ENCODE data around the gene MAPK1IP1L. TPM values are rescaled to one million over a fixed set of nuclear protein-coding genes. Genes with fewer than 3 reads are reported as not detected.

Gene MAPK1IP1L
- total and polyA plus RNA-seq, 2 of the 13 experiments (the other 11 are each of a cell fraction or from before 2014, with no cell fraction given): 27.8 to 68.4 TPM

DNA sequence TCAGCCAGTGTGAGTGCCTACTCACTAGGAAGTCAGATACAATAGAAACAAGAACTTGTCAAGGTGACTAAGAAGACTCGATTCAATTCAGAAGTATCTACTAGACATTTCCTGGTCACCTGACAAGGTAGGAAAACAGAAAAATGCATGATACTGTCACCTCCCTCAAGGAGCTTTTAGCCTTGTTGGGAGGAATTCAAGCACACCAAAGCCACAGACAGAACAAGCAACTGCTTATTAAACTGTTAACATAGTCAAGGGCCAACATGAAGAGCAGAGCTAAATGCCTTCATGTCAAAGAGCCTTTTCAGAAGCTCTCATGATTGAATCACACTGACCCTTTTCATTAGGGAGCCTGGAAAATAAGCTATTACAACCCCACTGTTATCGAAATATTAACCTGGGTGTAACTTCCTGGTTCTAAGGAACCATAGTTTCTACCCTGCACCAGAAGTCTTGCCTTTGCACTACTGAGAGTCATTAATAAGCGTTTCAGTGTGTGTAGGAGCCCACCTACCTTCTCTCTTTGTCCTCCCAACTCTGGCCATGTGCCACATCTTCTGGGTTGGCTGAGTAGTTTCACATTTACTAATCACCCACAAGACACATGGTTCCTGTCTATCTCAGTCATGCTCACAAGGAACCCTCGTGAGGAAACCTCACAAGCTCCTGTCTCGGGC lies 46.6 kb downstream of the MAPK1IP1L start:
- TF ChIP-seq HNF4A (CRISPR knock-in tag; IDR thresholded peaks at IDR 0.05): no peak
- TF ChIP-seq ZNF484 (CRISPR knock-in tag; IDR thresholded peaks at IDR 0.05; ENCODE audit: borderline replicate concordance, low read depth): no peak
- no peak for TF ChIP-seq POLR2G (IDR thresholded peaks at IDR 0.05; ENCODE audit: low read depth, low read length)
- TF ChIP-seq RAD51 (IDR thresholded peaks at IDR 0.05; ENCODE audit: borderline replicate concordance): no peak
- no peak for TF ChIP-seq ZNF451 (CRISPR knock-in tag; IDR thresholded peaks at IDR 0.05)
- Histone ChIP-seq H3K4me3 (replicated peaks in 1 of 3; ENCODE audit: insufficient read depth in 1 of 3, low read depth in 2 of 3, low read length in 3 of 3) (no peak overlapping the region), H3K27me3 (ENCODE audit: control insufficient read depth in 1 of 2, insufficient read depth in 2 of 2, low read length in 2 of 2) (no peaks in the 10 kb centered on the region), H2AFZ (ENCODE audit: low read length) (no peak overlapping the region), H3K9ac (ENCODE audit: insufficient read depth, low read depth, low read length) (no peak overlapping the region), H4K20me1 (ENCODE audit: insufficient read depth, low read length) (no peaks in the 10 kb centered on the region), H3K4me1 (ENCODE audit: insufficient read depth, low read length) (peaks cover 20% of the 10 kb centered on the region), H3K79me2 (ENCODE audit: insufficient read depth, low read length) (no peaks in the 10 kb centered on the region), H3K9me3 (ENCODE audit: low read length) (no peaks in the 10 kb centered on the region), H3K27ac (ENCODE audit: extremely low read length, insufficient read depth, low read length) (no peak overlapping the region), H3K4me2 (ENCODE audit: low read depth, low read length) (no peak overlapping the region), H3K36me3 (replicated peaks in 1 of 2; ENCODE audit: control insufficient read depth in 1 of 2, insufficient read depth in 2 of 2, low read length in 2 of 2) (no peaks in the 10 kb centered on the region)
- POLR2A ChIA-PET: interaction anchor here (0.7 kb wide), 1 partner anchor 9 kb away, joined by 3 read pairs; no protein-coding TSS in a partner anchor
- BruUV-seq (replicated peaks): no TSS peak
- DNase-seq (ENCODE audit: low spot score): no peak
- CTCF ChIA-PET (ENCODE audit: low intra/inter-chr PET ratio, low total read pairs): no interaction called here
- in situ Hi-C loops (cut with HindIII; ENCODE audit: extremely low pct_ligation_motif_present, low pct_unique_long_range_greater_than_20kb) (no loop called here), intact Hi-C loops (cut with micrococcal nuclease; ENCODE audit: unreplicated experiment) (no loop called here)
- WGBS (ENCODE audit: low lambda C conversion rate): 86% methylated on average over 5 of the region's 5 CpGs
- FAIRE-seq: no peak
- ATAC-seq: no peak

DNA sequence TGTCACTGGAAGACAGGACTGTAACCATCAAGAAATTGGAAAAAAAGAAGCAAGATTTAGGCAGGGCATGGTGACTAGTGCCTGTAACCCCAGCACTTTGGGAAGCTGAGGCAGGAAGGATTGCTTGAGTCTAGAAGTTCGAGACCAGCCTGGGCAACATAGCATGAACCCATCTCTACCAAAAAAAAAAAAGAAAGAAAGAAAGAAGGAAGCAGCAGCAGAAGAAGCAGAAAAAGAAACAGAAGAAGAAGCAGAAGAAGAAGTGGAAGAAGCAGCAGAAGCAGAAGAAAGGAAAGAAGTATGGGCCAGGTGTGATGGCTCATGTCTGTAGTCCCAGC lies 47.1 kb downstream of the MAPK1IP1L start:
- H3K4me1 ChIP-seq (ENCODE audit: insufficient read depth, low read length): peaks cover 23% of the 10 kb centered on the region
- H3K27me3 ChIP-seq (ENCODE audit: control insufficient read depth in 1 of 2, insufficient read depth in 2 of 2, low read length in 2 of 2): no peaks in the 10 kb centered on the region
- POLR2A ChIA-PET: no interaction called here
- no TSS peak for BruUV-seq (replicated peaks)
- H3K27ac ChIP-seq (ENCODE audit: extremely low read length, insufficient read depth, low read length): no peak overlapping the region
- intact Hi-C loops (cut with micrococcal nuclease; ENCODE audit: unreplicated experiment) (no loop called here), in situ Hi-C loops (cut with HindIII; ENCODE audit: extremely low pct_ligation_motif_present, low pct_unique_long_range_greater_than_20kb) (no loop called here)
- no peaks in the 10 kb centered on the region for H4K20me1 ChIP-seq (ENCODE audit: insufficient read depth, low read length)
- CTCF ChIA-PET (ENCODE audit: low intra/inter-chr PET ratio, low total read pairs): no interaction called here
- no peak overlapping the region for H3K4me3 ChIP-seq (replicated peaks in 1 of 3; ENCODE audit: insufficient read depth in 1 of 3, low read depth in 2 of 3, low read length in 3 of 3)
- DNase-seq (ENCODE audit: low spot score) (no peak), FAIRE-seq (no peak), ATAC-seq (no peak)
- H3K9me3 ChIP-seq (ENCODE audit: low read length): no peaks in the 10 kb centered on the region
- H3K79me2 ChIP-seq (ENCODE audit: insufficient read depth, low read length): no peaks in the 10 kb centered on the region
- H3K9ac ChIP-seq (ENCODE audit: insufficient read depth, low read depth, low read length): no peak overlapping the region
- WGBS (ENCODE audit: low lambda C conversion rate): 96% methylated on average over 1 of the region's 1 CpG
- H3K4me2 ChIP-seq (ENCODE audit: low read depth, low read length): no peak overlapping the region
- H2AFZ ChIP-seq (ENCODE audit: low read length): no peak overlapping the region
- no peaks in the 10 kb centered on the region for H3K36me3 ChIP-seq (replicated peaks in 1 of 2; ENCODE audit: control insufficient read depth in 1 of 2, insufficient read depth in 2 of 2, low read length in 2 of 2)
- TF ChIP-seq, protein P1, sequence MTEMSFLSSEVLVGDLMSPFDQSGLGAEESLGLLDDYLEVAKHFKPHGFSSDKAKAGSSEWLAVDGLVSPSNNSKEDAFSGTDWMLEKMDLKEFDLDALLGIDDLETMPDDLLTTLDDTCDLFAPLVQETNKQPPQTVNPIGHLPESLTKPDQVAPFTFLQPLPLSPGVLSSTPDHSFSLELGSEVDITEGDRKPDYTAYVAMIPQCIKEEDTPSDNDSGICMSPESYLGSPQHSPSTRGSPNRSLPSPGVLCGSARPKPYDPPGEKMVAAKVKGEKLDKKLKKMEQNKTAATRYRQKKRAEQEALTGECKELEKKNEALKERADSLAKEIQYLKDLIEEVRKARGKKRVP (CRISPR knock-in tag; IDR thresholded peaks at IDR 0.05): no peak
- TF ChIP-seq RBFOX2 (IDR thresholded peaks at IDR 0.05; ENCODE audit: low read depth, low read length) (no peak), MEIS2 (CRISPR knock-in tag; IDR thresholded peaks at IDR 0.05) (no peak), RARG (CRISPR knock-in tag; IDR thresholded peaks at IDR 0.05; ENCODE audit: low read depth) (no peak), MXI1 (IDR thresholded peaks at IDR 0.05; ENCODE audit: borderline replicate concordance, low read depth, low read length) (no peak), HOXA7 (CRISPR knock-in tag; IDR thresholded peaks at IDR 0.05) (no peak)
- TF ChIP-seq, protein P2, sequence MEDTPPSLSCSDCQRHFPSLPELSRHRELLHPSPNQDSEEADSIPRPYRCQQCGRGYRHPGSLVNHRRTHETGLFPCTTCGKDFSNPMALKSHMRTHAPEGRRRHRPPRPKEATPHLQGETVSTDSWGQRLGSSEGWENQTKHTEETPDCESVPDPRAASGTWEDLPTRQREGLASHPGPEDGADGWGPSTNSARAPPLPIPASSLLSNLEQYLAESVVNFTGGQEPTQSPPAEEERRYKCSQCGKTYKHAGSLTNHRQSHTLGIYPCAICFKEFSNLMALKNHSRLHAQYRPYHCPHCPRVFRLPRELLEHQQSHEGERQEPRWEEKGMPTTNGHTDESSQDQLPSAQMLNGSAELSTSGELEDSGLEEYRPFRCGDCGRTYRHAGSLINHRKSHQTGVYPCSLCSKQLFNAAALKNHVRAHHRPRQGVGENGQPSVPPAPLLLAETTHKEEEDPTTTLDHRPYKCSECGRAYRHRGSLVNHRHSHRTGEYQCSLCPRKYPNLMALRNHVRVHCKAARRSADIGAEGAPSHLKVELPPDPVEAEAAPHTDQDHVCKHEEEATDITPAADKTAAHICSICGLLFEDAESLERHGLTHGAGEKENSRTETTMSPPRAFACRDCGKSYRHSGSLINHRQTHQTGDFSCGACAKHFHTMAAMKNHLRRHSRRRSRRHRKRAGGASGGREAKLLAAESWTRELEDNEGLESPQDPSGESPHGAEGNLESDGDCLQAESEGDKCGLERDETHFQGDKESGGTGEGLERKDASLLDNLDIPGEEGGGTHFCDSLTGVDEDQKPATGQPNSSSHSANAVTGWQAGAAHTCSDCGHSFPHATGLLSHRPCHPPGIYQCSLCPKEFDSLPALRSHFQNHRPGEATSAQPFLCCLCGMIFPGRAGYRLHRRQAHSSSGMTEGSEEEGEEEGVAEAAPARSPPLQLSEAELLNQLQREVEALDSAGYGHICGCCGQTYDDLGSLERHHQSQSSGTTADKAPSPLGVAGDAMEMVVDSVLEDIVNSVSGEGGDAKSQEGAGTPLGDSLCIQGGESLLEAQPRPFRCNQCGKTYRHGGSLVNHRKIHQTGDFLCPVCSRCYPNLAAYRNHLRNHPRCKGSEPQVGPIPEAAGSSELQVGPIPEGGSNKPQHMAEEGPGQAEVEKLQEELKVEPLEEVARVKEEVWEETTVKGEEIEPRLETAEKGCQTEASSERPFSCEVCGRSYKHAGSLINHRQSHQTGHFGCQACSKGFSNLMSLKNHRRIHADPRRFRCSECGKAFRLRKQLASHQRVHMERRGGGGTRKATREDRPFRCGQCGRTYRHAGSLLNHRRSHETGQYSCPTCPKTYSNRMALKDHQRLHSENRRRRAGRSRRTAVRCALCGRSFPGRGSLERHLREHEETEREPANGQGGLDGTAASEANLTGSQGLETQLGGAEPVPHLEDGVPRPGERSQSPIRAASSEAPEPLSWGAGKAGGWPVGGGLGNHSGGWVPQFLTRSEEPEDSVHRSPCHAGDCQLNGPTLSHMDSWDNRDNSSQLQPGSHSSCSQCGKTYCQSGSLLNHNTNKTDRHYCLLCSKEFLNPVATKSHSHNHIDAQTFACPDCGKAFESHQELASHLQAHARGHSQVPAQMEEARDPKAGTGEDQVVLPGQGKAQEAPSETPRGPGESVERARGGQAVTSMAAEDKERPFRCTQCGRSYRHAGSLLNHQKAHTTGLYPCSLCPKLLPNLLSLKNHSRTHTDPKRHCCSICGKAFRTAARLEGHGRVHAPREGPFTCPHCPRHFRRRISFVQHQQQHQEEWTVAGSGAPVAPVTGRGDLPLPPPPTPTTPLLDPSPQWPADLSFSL (CRISPR knock-in tag; IDR thresholded peaks at IDR 0.05): no peak

All from HepG2 (cell line).